Panc1 (cell line): ENCODE measurements around the gene CRIP1.

Experiments used
- CTCF ChIP-seq: fragments of 450-650 bp; IDR thresholded peaks from 2 replicates; pipeline ENCODE4 v1.5.1; 2017; ENCODE audit warnings: mild to moderate bottlenecking
- POLR2AphosphoS5 ChIP-seq: IDR thresholded peaks from 2 replicates; pipeline ENCODE4 v1.6.1; 2012; ENCODE audit warnings: mild to moderate bottlenecking, low read depth, low read length, moderate library complexity
- REST ChIP-seq, 2 experiments: IDR thresholded peaks; 2 replicates each; pipeline ENCODE4 v1.6.1; 2011 to 2012; ENCODE audit warnings: low read depth in 2 of 2, control low read depth in 1 of 2, low read length in 1 of 2, mild to moderate bottlenecking in 1 of 2, moderate library complexity in 1 of 2; ENCODE audit not compliant: insufficient read depth in 1 of 2

- TF ChIP-seq REST (IDR thresholded peaks at IDR 0.05; ENCODE audit: insufficient read depth in 1 of 2, low read depth in 2 of 2, low read length in 1 of 2) (no peak), CTCF (no peak), POLR2AphosphoS5 (no peak)
These were observed 49.4 kb downstream of the CRIP1 start for GRCh38 chr14:105536051-105536450.
